Activated B cell treated with CpG ODN at 0.5 μM for 24 hours (primary cell): ENCODE data around the gene ZNF638. TPM values are rescaled to one million over a fixed set of nuclear protein-coding genes. Genes with fewer than 3 reads are reported as not detected.

Experiments used
- ATAC-seq: fragments of 200-7000 bp; cut with Tn5 transposase; one replicate; pipeline ENCODE4 v1.10.0; 2021; ENCODE audit warnings: low read depth, mild to moderate bottlenecking, moderate library complexity
- CTCF ChIA-PET: fragments of 350-600 bp; sonication (Branson Sonifier 250); formaldehyde crosslinking; loops from one replicate; lab custom pipeline; 2021; ENCODE audit warnings: antibody characterized with exemption; lab: Charles Lee
- POLR2A ChIA-PET: fragments of 350-600 bp; sonication (Branson Sonifier 250); formaldehyde crosslinking; loops from one replicate; lab custom pipeline; 2021; ENCODE audit warnings: antibody characterized with exemption; lab: Charles Lee
- DNase-seq: peaks from one replicate; pipeline ENCODE4 v3.0.0; 2022
- H3K27ac Mint-ChIP-seq: one replicate; pipeline ENCODE4 v1.8.0; 2020; ENCODE audit warnings: mixed read lengths
- H3K27me3 Mint-ChIP-seq: one replicate; pipeline ENCODE4 v1.8.0; 2021; ENCODE audit warnings: mixed read lengths
- H3K36me3 Mint-ChIP-seq: one replicate; pipeline ENCODE4 v1.8.0; 2021; ENCODE audit warnings: low read depth, mixed read lengths
- H3K4me1 Mint-ChIP-seq: one replicate; pipeline ENCODE4 v1.8.0; 2021; ENCODE audit warnings: mixed read lengths
- H3K4me3 Mint-ChIP-seq: one replicate; pipeline ENCODE4 v1.8.0; 2020; ENCODE audit warnings: mild to moderate bottlenecking, mixed read lengths
- H3K9me3 Mint-ChIP-seq: one replicate; pipeline ENCODE4 v1.8.0; 2020; ENCODE audit warnings: mixed read lengths
- CTCF ChIP-seq: fragments of 200-600 bp; IDR thresholded peaks from one replicate; pipeline ENCODE4 v1.8.0; 2022; ENCODE audit warnings: antibody characterized with exemption, mild to moderate bottlenecking
- intact Hi-C: fragments of 100-400 bp; cut with micrococcal nuclease; formaldehyde crosslinking; loops from one replicate; pipeline ENCODE4 v1.15.1; 2024
- total RNA-seq: library from RNA; stranded (reverse); gene quantifications from 2 replicates; pipeline ENCODE4 v1.2.3, GENCODE V29; 2022

ZNF638 gene
- total RNA-seq, 1 donor from 2014 or later, result 152 TPM

- no peaks in the 10 kb centered on the region for H3K27me3 Mint-ChIP-seq
- no peak for DNase-seq
- ATAC-seq, result no peak
- H3K9me3 Mint-ChIP-seq, result no peaks in the 10 kb centered on the region
- no peaks in the 10 kb centered on the region for H3K4me1 Mint-ChIP-seq
- ChIA-PET POLR2A (no interaction called here), CTCF (no interaction called here)
- H3K27ac Mint-ChIP-seq, result no peak overlapping the region
- intact Hi-C loops, result no loop called here
- H3K4me3 Mint-ChIP-seq, result no peak overlapping the region
- no peak for TF ChIP-seq CTCF
- no peaks in the 10 kb centered on the region for H3K36me3 Mint-ChIP-seq
Observed at GRCh38 chr2:71481111-71481510, 149.5 kb downstream of the ZNF638 start.

GRCh38 chr2:71482055-71482454, 150.5 kb downstream of the ZNF638 start:
- H3K27me3 Mint-ChIP-seq, result peaks cover 2% of the 10 kb centered on the region
- no peak for DNase-seq
- no peak overlapping the region for H3K27ac Mint-ChIP-seq
- no peaks in the 10 kb centered on the region for H3K9me3 Mint-ChIP-seq
- ChIA-PET POLR2A (no interaction called here), CTCF (no interaction called here)
- no peak for TF ChIP-seq CTCF
- H3K4me3 Mint-ChIP-seq, result no peak overlapping the region
- no peak for ATAC-seq
- intact Hi-C loops, result no loop called here
- H3K36me3 Mint-ChIP-seq, result no peaks in the 10 kb centered on the region
- no peaks in the 10 kb centered on the region for H3K4me1 Mint-ChIP-seq

- Mint-ChIP-seq H3K27me3 (peaks cover 2% of the 10 kb centered on the region), H3K27ac (no peak overlapping the region), H3K36me3 (no peaks in the 10 kb centered on the region), H3K4me1 (no peaks in the 10 kb centered on the region), H3K4me3 (no peak overlapping the region), H3K9me3 (no peaks in the 10 kb centered on the region)
- POLR2A ChIA-PET, result no interaction called here
- intact Hi-C loops, result no loop called here
- no peak for TF ChIP-seq CTCF
- DNase-seq, result no peak
- no peak for ATAC-seq
- CTCF ChIA-PET, result no interaction called here
Observed at GRCh38 chr2:71483246-71483645, 151.7 kb downstream of the ZNF638 start.

GRCh38 chr2:71484354-71484753, 152.8 kb downstream of the ZNF638 start:
- CTCF ChIA-PET, result no interaction called here
- Mint-ChIP-seq H3K27ac (no peak overlapping the region), H3K4me1 (no peaks in the 10 kb centered on the region), H3K9me3 (no peaks in the 10 kb centered on the region), H3K36me3 (no peaks in the 10 kb centered on the region), H3K27me3 (peaks cover 2% of the 10 kb centered on the region), H3K4me3 (no peak overlapping the region)
- DNase-seq (no peak), ATAC-seq (no peak)
- TF ChIP-seq CTCF, result no peak
- POLR2A ChIA-PET, result no interaction called here
- intact Hi-C loops, result no loop called here

Other genes with a start within 250 kb of the ZNF638 start
- gene MCEE, start 201.6 kb upstream of the ZNF638 start, total RNA-seq, result 11.1 and 12.2 TPM in 2 replicates
- 47.6 and 47.8 TPM in 2 replicates for gene MPHOSPH10, start 201.1 kb upstream of the ZNF638 start, total RNA-seq
- 3.7 and 4.0 TPM in 2 replicates for gene PAIP2B, start 104.7 kb upstream of the ZNF638 start, total RNA-seq
- 0.10 and 0.13 TPM in 2 replicates for gene DYSF, start 121.8 kb downstream of the ZNF638 start, total RNA-seq